Left colon (tissue), 2 donors: ENCODE results near the gene HLA-DRB1. TPM values are rescaled to one million over a fixed set of nuclear protein-coding genes. Genes with fewer than 3 reads are reported as not detected.
"Not testable (repeated sequence)": the region's sequence is repeated elsewhere in the genome, so short reads cannot be mapped to it uniquely, and the experiment has no call there.

Source experiments
- ATAC-seq: fragments of 200-7000 bp; cut with Tn5 transposase; one replicate; pipeline ENCODE4 v1.9.1; 2020; ENCODE audit warnings: mild to moderate bottlenecking, moderate library complexity
- DNase-seq, 2 donors: peaks; one replicate each; pipeline ENCODE4 v3.0.0-alpha.2; 2020
- intact Hi-C, 2 donors: fragments of 100-400 bp; cut with DNase I in 1 of 2; cut with micrococcal nuclease in 1 of 2; formaldehyde crosslinking; loops; one replicate each; pipeline versions ENCODE4 v1.11.2 to v1.14.0; 2022; cut with DNase I, micrococcal nuclease
- long read RNA-seq: library from polyadenylated mRNA; unstranded; transcript quantifications from one replicate; pipeline ENCODE4 v2.0.0, GENCODE V29; 2021
- total RNA-seq, 2 donors: library from RNA; stranded (reverse); fragmentation: NEBNext Ultra II Directional; extraction: Animal tissue kit (Norgen Biotek cat#: 25700); gene quantifications; one replicate each; pipeline ENCODE4 v1.2.1, GENCODE V29; 2021
- donor health status: DM: no; HTN: no; CAD: no.
- donor health status: DM: yes; HTN: yes; CAD: no.

Gene HLA-DRB1
- total RNA-seq, result 100 to 1,000 TPM in 1 of 2 donors, 10 to 100 TPM in 1; 34.7 to 191 TPM
- long read RNA-seq, transcript HLA-DRB1-201 (6 exons, 1,229 nt), result major isoform, 20 of 41 reads
- long read RNA-seq, partial matches to known transcripts, result 13 of 41 reads
- long read RNA-seq, other reads (novel, unspliced or antisense), result 8 of 41 reads

DNA sequence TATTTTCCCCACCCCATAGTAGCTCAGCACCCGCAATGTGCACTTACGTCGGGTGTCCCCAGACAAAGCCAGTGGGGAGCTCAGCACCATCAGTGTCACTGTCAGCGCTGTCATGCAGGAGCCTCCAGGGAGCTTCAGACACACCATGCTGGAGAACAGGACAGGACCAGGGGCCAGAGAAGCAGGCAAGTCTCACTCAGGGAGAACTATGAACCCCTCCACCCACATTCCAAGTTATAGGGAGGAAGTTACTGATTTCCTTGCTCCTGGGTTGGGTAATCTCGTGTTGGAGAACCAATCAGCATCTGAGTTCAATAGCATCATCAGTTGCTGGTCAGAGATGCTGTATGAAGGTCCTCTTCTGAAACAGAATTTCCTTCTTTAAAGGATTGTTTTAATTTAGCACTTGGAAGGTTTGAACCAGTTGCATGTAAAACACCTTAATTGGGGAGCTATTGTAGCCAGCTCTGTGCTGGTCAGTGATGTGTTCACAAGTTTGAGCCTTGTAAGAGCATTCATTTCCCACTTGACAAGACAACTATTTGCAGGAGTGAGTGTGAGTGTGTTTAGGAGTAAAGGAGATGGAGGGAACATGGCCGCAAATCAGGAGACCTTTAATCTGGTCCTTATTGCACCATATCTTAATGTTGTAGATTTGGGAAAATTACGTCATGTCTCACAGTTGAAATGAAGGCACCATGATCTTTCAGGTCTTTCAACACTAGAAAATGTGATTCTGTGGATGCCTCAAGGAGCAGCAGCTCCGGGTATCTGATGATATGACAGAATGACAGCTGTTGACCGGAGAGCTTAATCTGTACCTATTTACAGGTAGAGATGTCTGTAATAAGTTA lies at the start of gene HLA-DRB1:
HLA-DRB1 (minus strand) TSS at position 253 of the 854 bp plus-strand sequence; CDS start at position 147, 106 bp downstream.
- ATAC-seq, result peak; percentile 95
- DNase-seq, result peak in 1 of 2 donors; percentile 47
- intact Hi-C loops, result no loop called here

- ATAC-seq, result no peak
- intact Hi-C loops, result no loop called here
- peak in 1 of 2 donors; percentile 18 for DNase-seq
Observed at GRCh38 chr6:32638532-32639219, 49.0 kb upstream of the HLA-DRB1 start.

DNA sequence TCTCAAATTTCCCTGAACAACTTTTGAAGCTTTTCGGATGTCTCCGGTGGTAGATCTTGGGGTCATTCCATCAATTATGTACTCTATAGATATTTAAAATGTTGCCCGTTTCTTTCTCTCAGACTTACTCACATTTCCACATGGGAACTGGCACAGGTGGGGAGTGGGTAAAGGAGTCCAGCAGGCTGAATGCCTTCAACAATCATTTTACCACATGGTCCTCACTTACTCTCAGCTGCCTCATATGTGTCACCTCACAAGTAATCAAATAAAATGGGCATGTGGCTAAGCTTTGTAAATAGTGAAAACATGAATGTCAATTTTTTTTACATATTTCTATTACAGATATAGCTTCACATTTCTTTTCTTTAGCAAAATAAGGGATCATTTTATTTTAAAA lies 48.2 kb upstream of the HLA-DRB1 start:
- ATAC-seq (no peak), DNase-seq (no peak)
- intact Hi-C loops, result no loop called here

- ATAC-seq (peak; percentile 25), DNase-seq (no peak)
- intact Hi-C loops, result no loop called here
Observed at GRCh38 chr6:32637219-32637880, 47.7 kb upstream of the HLA-DRB1 start, which contains the start of gene HLA-DQA1. Gene HLA-DQA1, plus strand, starts transcription at chr6:32637406. Its CDS starts 53 bp downstream, at chr6:32637459.

- ATAC-seq (no peak), DNase-seq (no peak)
- intact Hi-C loops, result no loop called here
Observed at GRCh38 chr6:32635526-32636123, 46.0 kb upstream of the HLA-DRB1 start.

GRCh38 chr6:32629793-32630192 lies 40.1 kb upstream of the HLA-DRB1 start:
- DNase-seq, result not testable (repeated sequence)

GRCh38 chr6:32627831-32628230 lies 38.2 kb upstream of the HLA-DRB1 start:
- intact Hi-C loops, result no loop called here
- peak; percentile 46 for ATAC-seq
- DNase-seq, result peak in 1 of 2 donors; percentile 41

More at GRCh38 chr6:32629793-32630192, 40.1 kb upstream of the HLA-DRB1 start:
- ATAC-seq, intact Hi-C loops: not testable (repeated sequence)

DNA sequence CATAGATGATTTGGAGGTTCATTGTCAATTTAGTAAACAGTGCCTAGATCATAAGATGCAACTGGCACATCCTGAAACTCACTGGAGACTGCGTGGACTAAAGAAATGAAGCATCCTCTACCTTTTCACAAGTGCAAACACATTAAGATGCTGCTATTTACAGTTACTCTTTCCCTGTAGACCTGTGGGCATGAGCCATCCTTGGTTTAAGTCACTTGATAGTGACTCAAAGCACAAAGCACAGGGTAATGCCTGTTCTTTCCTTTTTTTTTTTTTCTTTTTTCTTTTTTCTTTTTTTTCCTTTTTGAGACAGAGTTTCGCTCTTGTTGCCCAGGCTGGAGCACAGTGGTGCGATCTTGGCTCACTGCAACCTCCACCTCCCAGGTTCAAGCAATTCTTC lies 37.6 kb upstream of the HLA-DRB1 start:
- intact Hi-C loops, result no loop called here
- ATAC-seq (no peak), DNase-seq (no peak)

GRCh38 chr6:32625137-32625536 lies 35.5 kb upstream of the HLA-DRB1 start:
- no peak for ATAC-seq
- intact Hi-C loops, result no loop called here
- no peak for DNase-seq

- no peak for ATAC-seq
- intact Hi-C loops, result no loop called here
Observed at GRCh38 chr6:32624565-32624964, 34.9 kb upstream of the HLA-DRB1 start.

DNA sequence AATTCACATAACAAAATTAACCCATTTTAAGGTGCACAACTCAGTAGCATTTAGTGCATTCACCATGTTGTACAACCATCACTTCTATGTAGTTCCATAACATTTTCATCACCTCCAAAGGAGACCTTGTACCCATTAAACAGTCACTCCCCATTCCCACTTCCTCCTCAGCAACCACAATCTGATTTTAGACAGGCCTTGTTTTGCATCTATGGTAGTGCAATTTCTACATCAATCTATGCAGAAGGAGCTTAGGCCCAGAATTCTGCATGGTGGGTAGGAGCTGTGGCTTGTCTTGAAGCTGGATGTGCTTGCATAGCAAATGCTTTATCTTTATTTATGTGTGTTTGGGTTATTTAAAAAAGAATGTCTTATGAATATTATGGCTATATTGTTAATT lies 34.0 kb upstream of the HLA-DRB1 start:
- intact Hi-C loops, result no loop called here
- DNase-seq, result no peak
- ATAC-seq, result peak; percentile 64

More at GRCh38 chr6:32624565-32624964, 34.9 kb upstream of the HLA-DRB1 start:
- no peak for DNase-seq

DNA sequence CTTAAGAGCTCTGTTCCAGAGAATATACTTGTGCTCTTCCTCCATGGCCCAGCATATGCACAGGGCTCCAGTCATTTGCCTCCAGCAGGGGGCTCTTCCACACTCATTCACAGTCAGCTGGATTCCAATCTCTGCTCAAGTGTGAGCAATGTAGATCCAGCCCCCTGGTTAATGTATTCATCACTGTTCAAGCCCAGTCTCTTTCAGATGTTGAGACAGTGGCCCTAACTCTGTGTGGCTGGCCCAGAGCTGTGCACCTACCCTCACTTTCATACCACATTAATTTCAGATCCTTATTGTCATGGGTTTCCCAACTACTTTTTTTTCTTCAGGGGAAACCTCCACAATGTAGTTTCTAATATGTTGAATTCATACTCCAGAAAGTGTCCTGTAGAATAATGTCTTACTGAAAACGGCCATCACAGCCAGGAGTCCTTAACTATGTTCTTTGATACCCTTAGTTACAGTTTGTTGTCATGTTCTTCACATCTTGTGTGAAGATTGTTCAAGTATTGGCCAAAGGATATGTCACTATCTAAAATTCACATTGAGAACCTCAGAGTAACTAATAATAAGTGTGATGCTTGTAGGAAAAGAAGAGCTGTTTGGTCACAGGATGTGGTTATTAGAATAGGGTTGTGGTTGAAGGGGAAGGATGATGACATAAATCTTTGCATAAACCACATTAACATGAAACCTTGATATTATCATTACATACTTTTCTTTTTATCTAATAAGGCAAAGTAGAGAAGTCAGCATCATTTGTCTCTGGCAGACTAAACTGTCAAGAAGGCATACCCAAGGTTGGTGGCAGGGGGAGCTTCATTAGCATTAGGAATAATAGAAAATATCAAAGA lies 33.1 kb upstream of the HLA-DRB1 start:
- ATAC-seq (peak; percentile 86), DNase-seq (peak in 1 of 2 donors; percentile 63)
- intact Hi-C loops, result no loop called here

DNA sequence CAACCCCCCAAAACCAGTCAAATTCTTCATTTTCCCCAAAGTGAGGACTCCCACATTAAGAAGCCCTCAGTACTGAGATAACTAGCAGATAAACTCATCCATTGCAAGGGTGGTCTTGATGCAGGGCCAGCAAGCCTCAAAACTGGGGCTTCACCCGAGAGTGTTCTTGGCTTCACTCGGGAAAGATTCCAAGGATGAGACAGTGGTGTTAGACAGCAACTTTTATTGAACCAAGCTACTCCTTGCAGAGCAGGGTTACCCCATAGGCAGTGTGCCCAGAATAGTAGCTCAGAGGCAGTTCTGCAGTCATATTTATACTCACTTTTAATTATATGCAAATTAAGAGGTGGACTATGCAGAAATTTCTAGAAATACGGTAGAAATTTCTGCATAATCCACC lies 31.7 kb upstream of the HLA-DRB1 start:
- DNase-seq, result no peak
- intact Hi-C loops, result no loop called here

DNA sequence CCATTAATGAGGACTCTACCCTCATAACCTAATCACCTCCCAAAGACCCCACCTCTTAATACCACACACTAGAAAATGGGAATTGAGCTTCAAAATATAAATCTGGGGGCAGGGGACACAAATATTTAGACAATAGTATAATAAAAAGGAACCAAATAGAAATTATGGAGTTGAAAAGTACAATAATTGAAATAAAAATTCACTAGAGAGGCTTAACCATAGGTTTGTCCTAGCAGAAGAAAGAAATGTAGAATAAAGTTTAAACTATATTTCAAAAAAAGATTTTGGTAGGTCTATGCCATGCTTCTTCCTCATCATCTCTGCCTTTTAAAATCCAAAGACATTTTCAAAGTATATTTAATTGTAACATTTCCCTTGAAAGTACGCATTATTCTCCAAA lies 28.1 kb upstream of the HLA-DRB1 start:
- intact Hi-C loops, result no loop called here
- ATAC-seq, result no peak

More for the DNA sequence above, 31.7 kb upstream of the HLA-DRB1 start:
- ATAC-seq, result no peak

DNA sequence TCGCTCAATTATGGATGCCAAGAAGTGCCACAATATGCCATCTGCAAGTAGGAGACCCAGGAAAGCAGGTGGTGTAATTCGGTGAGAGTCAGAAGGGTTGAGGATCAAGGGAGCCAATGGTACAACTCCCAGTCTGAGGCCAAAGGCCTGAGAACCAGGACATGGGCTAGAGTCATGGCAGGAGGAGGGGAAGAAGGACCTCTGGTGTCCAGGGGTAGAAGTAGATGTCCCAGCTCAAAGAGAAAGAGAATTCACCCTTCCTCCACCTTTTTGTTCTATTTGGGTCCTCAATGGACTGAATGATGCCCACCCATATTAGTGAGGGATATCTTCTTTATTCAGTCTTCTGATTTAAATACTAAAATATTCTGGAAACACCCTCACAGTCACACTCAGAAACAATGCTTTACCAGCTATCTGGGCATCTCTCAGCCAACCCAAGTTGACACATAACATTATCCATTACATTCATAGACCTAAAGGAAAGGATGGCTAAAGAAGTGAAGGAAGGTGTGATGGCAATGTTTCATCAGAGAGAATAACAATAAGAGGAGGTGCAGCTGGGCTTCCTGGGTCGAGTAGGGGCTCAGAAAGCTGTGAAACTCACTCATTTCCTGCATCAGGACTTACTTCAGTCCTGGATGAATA lies 26.4 kb upstream of the HLA-DRB1 start:
- ATAC-seq (peak; percentile 67), DNase-seq (no peak)
- intact Hi-C loops, result no loop called here

More for the DNA sequence above, 28.1 kb upstream of the HLA-DRB1 start:
- no peak for DNase-seq

- no peak for ATAC-seq
- DNase-seq, result no peak
- intact Hi-C loops, result no loop called here
Observed at GRCh38 chr6:32614366-32615081, 24.9 kb upstream of the HLA-DRB1 start.

GRCh38 chr6:32613475-32613874 lies 23.8 kb upstream of the HLA-DRB1 start:
- no peak for DNase-seq
- ATAC-seq, result no peak
- intact Hi-C loops, result no loop called here
